Measurements from ENCODE around the gene DUSP5. TPM values are rescaled to one million over a fixed set of nuclear protein-coding genes. Genes with fewer than 3 reads are reported as not detected.

Gene DUSP5
- total and polyA plus RNA-seq, 4 donors: 2.0 to 8.9 (median 8.0) TPM

DNA sequence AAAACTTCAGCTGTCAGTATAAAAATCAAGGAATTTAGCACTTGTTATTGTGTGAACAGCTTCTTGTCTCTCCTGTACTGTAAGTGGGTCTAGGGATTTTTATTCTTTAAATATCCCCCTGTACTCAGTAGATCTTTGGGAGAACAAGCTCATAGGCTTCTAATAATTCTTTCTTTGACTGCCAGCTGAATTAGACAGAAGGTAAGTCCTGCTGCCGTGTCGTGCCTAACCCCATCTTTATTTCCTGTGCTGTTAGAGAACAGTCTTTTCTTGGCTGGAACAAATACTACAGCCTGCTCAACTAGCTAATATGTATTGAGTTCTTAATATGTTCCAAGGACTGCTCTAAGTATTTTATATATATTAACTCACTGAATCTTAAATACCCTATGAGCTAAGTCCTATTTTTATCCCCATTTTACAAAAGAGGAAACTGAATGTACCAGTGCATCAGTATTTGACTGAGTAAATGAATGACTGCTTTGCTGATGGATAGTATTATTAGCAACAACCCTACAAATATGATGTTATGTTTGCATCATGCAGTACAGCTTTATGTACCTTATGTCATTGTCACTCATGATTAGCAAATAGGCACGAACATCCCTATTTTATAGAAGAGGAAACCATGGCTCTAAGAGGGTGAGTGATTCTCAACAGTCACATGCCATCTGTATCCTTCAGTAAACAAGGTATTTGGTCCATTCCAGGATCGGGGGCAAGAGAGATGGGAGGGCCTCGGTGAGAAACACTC lies 5.5 kb upstream of the DUSP5 start:
- Histone ChIP-seq H3K27ac (ENCODE audit: low read depth in 1 of 2, low read length in 2 of 2) (no peak overlapping the region), H3K9me3 (ENCODE audit: control insufficient read depth in 4 of 4, low read length in 3 of 4) (no peaks in the 10 kb centered on the region), H3K4me1 (ENCODE audit: control insufficient read depth in 4 of 4, insufficient read depth in 4 of 4, low read length in 3 of 4) (peaks cover 0 to 7% (median 0%) of the 10 kb centered on the region in 4 donors), H3K4me3 (ENCODE audit: low read depth in 1 of 3, low read length in 3 of 3) (no peak overlapping the region), H3K9ac (ENCODE audit: low read depth in 1 of 2, low read length in 2 of 2) (no peak overlapping the region), H3K27me3 (ENCODE audit: control insufficient read depth in 4 of 4, insufficient read depth in 4 of 4, low read length in 3 of 4) (no peaks in the 10 kb centered on the region), H3K36me3 (ENCODE audit: control insufficient read depth in 4 of 4, insufficient read depth in 3 of 4, low read depth in 1 of 4, low read length in 3 of 4) (no peaks in the 10 kb centered on the region)
- TF ChIP-seq HNF4A (conservative IDR thresholded peaks at IDR 0.05) (no peak), RXRA (IDR thresholded peaks at IDR 0.05) (no peak), FOXA1 (IDR thresholded peaks at IDR 0.05) (no peak), FOXA2 (IDR thresholded peaks at IDR 0.05) (no peak), NR2F2 (IDR thresholded peaks at IDR 0.05) (no peak), YY1 (IDR thresholded peaks at IDR 0.05) (no peak), JUND (IDR thresholded peaks at IDR 0.05) (no peak)
- TF ChIP-seq, protein P1, sequence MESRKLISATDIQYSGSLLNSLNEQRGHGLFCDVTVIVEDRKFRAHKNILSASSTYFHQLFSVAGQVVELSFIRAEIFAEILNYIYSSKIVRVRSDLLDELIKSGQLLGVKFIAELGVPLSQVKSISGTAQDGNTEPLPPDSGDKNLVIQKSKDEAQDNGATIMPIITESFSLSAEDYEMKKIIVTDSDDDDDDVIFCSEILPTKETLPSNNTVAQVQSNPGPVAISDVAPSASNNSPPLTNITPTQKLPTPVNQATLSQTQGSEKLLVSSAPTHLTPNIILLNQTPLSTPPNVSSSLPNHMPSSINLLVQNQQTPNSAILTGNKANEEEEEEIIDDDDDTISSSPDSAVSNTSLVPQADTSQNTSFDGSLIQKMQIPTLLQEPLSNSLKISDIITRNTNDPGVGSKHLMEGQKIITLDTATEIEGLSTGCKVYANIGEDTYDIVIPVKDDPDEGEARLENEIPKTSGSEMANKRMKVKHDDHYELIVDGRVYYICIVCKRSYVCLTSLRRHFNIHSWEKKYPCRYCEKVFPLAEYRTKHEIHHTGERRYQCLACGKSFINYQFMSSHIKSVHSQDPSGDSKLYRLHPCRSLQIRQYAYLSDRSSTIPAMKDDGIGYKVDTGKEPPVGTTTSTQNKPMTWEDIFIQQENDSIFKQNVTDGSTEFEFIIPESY (IDR thresholded peaks at IDR 0.05): no peak
- TF ChIP-seq, protein P2, sequence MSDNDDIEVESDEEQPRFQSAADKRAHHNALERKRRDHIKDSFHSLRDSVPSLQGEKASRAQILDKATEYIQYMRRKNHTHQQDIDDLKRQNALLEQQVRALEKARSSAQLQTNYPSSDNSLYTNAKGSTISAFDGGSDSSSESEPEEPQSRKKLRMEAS (IDR thresholded peaks at IDR 0.05): no peak
- TF ChIP-seq, protein P3, sequence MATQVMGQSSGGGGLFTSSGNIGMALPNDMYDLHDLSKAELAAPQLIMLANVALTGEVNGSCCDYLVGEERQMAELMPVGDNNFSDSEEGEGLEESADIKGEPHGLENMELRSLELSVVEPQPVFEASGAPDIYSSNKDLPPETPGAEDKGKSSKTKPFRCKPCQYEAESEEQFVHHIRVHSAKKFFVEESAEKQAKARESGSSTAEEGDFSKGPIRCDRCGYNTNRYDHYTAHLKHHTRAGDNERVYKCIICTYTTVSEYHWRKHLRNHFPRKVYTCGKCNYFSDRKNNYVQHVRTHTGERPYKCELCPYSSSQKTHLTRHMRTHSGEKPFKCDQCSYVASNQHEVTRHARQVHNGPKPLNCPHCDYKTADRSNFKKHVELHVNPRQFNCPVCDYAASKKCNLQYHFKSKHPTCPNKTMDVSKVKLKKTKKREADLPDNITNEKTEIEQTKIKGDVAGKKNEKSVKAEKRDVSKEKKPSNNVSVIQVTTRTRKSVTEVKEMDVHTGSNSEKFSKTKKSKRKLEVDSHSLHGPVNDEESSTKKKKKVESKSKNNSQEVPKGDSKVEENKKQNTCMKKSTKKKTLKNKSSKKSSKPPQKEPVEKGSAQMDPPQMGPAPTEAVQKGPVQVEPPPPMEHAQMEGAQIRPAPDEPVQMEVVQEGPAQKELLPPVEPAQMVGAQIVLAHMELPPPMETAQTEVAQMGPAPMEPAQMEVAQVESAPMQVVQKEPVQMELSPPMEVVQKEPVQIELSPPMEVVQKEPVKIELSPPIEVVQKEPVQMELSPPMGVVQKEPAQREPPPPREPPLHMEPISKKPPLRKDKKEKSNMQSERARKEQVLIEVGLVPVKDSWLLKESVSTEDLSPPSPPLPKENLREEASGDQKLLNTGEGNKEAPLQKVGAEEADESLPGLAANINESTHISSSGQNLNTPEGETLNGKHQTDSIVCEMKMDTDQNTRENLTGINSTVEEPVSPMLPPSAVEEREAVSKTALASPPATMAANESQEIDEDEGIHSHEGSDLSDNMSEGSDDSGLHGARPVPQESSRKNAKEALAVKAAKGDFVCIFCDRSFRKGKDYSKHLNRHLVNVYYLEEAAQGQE (IDR thresholded peaks at IDR 0.05): no peak
- TF ChIP-seq, protein P4, sequence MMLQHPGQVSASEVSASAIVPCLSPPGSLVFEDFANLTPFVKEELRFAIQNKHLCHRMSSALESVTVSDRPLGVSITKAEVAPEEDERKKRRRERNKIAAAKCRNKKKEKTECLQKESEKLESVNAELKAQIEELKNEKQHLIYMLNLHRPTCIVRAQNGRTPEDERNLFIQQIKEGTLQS (IDR thresholded peaks at IDR 0.05): no peak
- TF ChIP-seq, protein P5, sequence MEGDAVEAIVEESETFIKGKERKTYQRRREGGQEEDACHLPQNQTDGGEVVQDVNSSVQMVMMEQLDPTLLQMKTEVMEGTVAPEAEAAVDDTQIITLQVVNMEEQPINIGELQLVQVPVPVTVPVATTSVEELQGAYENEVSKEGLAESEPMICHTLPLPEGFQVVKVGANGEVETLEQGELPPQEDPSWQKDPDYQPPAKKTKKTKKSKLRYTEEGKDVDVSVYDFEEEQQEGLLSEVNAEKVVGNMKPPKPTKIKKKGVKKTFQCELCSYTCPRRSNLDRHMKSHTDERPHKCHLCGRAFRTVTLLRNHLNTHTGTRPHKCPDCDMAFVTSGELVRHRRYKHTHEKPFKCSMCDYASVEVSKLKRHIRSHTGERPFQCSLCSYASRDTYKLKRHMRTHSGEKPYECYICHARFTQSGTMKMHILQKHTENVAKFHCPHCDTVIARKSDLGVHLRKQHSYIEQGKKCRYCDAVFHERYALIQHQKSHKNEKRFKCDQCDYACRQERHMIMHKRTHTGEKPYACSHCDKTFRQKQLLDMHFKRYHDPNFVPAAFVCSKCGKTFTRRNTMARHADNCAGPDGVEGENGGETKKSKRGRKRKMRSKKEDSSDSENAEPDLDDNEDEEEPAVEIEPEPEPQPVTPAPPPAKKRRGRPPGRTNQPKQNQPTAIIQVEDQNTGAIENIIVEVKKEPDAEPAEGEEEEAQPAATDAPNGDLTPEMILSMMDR (IDR thresholded peaks at IDR 0.05; ENCODE audit: low read depth, low read length, missing input control): no peak
- WGBS: 80% methylated on average over 5 of the region's 5 CpGs
- no peak for DNase-seq (ENCODE audit: low spot score)

DNA sequence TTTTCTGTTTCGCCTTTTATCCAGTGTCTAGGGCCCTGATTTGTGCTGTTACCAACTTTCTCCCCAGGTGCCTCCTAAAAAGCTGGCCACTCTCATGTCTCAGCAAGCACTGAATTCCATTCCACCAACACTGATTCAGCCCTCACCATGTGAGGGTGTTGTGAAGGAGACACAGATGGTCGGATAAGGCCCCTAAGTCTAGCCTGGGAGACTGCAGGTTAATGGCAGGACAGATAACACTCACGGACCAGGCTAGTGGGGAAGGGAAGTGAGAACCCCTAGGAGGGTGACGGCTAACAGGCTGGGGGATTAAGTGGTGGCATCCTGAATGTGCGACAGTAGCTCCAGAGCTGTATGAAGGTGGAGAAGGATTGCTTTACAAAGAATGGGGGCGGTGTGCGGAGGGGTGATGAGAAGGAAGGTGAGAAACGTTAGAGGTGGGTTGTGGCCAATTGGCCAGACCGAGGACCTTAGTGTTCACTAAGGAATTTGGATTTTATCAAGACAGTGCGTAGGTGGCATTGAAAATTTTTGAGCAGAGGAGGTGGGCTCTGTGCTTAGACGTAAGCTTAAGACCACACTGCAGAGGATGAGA lies 3.8 kb upstream of the DUSP5 start:
- Histone ChIP-seq H3K4me1 (ENCODE audit: control insufficient read depth in 4 of 4, insufficient read depth in 4 of 4, low read length in 3 of 4) (peaks cover 0 to 9% (median 4%) of the 10 kb centered on the region in 4 donors), H3K27me3 (ENCODE audit: control insufficient read depth in 4 of 4, insufficient read depth in 4 of 4, low read length in 3 of 4) (no peaks in the 10 kb centered on the region), H3K9ac (ENCODE audit: low read depth in 1 of 2, low read length in 2 of 2) (no peak overlapping the region), H3K4me3 (ENCODE audit: low read depth in 1 of 3, low read length in 3 of 3) (no peak overlapping the region), H3K9me3 (ENCODE audit: control insufficient read depth in 4 of 4, low read length in 3 of 4) (no peaks in the 10 kb centered on the region), H3K27ac (ENCODE audit: low read depth in 1 of 2, low read length in 2 of 2) (no peak overlapping the region), H3K36me3 (ENCODE audit: control insufficient read depth in 4 of 4, insufficient read depth in 3 of 4, low read depth in 1 of 4, low read length in 3 of 4) (no peaks in the 10 kb centered on the region)
- no peak for DNase-seq (ENCODE audit: low spot score)
- 90% methylated on average over 11 of the region's 11 CpGs for WGBS
- TF ChIP-seq, protein P3 (IDR thresholded peaks at IDR 0.05): no peak
- TF ChIP-seq HNF4G (IDR thresholded peaks at IDR 0.05) (no peak), HNF4A (conservative IDR thresholded peaks at IDR 0.05) (no peak), RAD21 (IDR thresholded peaks at IDR 0.05) (no peak), TAF1 (conservative IDR thresholded peaks at IDR 0.05) (no peak), RXRA (IDR thresholded peaks at IDR 0.05) (no peak), EGR1 (IDR thresholded peaks at IDR 0.05; ENCODE audit: low read depth in 2 of 2) (no peak), JUND (IDR thresholded peaks at IDR 0.05) (no peak)
- TF ChIP-seq, protein P1 (IDR thresholded peaks at IDR 0.05): no peak
- TF ChIP-seq, protein P2 (IDR thresholded peaks at IDR 0.05): no peak

Measured in liver (tissue), 9 donors.